SJSA1 (cell line): ENCODE results near the gene LMBR1. TPM values are rescaled to one million over a fixed set of nuclear protein-coding genes. Genes with fewer than 3 reads are reported as not detected.
"Not testable (repeated sequence)": the region's sequence is repeated elsewhere in the genome, so short reads cannot be mapped to it uniquely, and the experiment has no call there.

ENCODE experiments used
- DNase-seq, 2 experiments: peaks; one replicate each; pipeline ENCODE4 v3.0.0-alpha.2; 2015 to 2020; ENCODE audit warnings: low spot score in 2 of 2, low read depth in 1 of 2
- H3K27ac ChIP-seq: fragments of 250-450 bp; sonication (Bioruptor Pico); 2 replicates; pipeline ENCODE4 v1.5.1; 2020; ENCODE audit warnings: mild to moderate bottlenecking, moderate library complexity
- H3K27me3 ChIP-seq: fragments of 250-450 bp; sonication (Bioruptor Pico); replicated peaks from 2 replicates; pipeline ENCODE4 v1.5.1; 2020; ENCODE audit warnings: mild to moderate bottlenecking, moderate library complexity
- H3K36me3 ChIP-seq: fragments of 250-450 bp; sonication (Bioruptor Pico); 2 replicates; pipeline ENCODE4 v1.5.1; 2020; ENCODE audit warnings: mild to moderate bottlenecking
- H3K4me1 ChIP-seq: fragments of 250-450 bp; sonication (Bioruptor Pico); replicated peaks from 2 replicates; pipeline ENCODE4 v1.6.1; 2021; ENCODE audit warnings: mild to moderate bottlenecking
- H3K4me3 ChIP-seq: fragments of 250-450 bp; sonication (Bioruptor Pico); 2 replicates; pipeline ENCODE4 v1.5.1; 2020; ENCODE audit warnings: mild to moderate bottlenecking
- H3K9me3 ChIP-seq: fragments of 250-450 bp; sonication (Bioruptor Pico); replicated peaks from 2 replicates; pipeline ENCODE4 v1.5.1; 2020; ENCODE audit warnings: mild to moderate bottlenecking
- total RNA-seq: library from RNA; depleted of rRNA; stranded (reverse); fragments of >200 nt; shearing (Covaris generic); gene quantifications from 2 replicates; pipeline ENCODE4 v1.2.3, GENCODE V29; 2014

The LMBR1 gene
- total RNA-seq, 1 experiment from 2014 or later: 16.8 TPM

DNA sequence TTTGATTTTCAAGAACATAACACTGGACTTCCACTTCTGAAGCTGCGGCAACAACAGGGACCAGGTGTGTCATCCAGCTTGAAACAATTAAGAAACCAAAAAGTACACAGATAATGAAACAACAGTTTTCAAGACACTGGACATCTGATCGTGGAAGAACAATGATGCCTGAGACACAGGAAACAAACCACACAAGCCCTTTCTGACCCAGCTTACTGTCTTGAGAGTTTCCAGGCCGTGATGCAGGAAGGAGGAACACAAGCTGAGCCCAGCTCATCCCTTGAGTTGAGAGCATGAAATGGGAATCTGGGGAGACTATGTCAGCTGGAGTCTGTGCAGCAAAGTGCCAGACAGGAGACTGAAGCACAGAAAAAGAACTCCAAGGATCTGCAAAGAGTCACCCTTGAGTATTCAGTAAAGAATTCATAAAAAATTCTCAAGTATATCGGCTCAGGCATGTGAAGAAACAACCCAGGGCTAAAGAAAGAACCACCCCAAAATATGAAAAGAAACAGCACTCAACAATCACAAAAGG is 160.8 kb downstream of the LMBR1 start:
- no peaks in the 10 kb centered on the region for H3K9me3 ChIP-seq
- H3K4me3 ChIP-seq: no peak overlapping the region
- no peak for DNase-seq
- no peaks in the 10 kb centered on the region for H3K27me3 ChIP-seq
- no peaks in the 10 kb centered on the region for H3K36me3 ChIP-seq
- H3K4me1 ChIP-seq: no peaks in the 10 kb centered on the region
- no peak overlapping the region for H3K27ac ChIP-seq

GRCh38 chr7:156731651-156732050 is 161.3 kb downstream of the LMBR1 start:
- H3K4me1 ChIP-seq: no peaks in the 10 kb centered on the region
- no peaks in the 10 kb centered on the region for H3K27me3 ChIP-seq
- no peaks in the 10 kb centered on the region for H3K9me3 ChIP-seq
- no peak for DNase-seq
- H3K36me3 ChIP-seq: no peaks in the 10 kb centered on the region
- no peak overlapping the region for H3K4me3 ChIP-seq
- no peak overlapping the region for H3K27ac ChIP-seq

GRCh38 chr7:156725936-156726335 is 167.0 kb downstream of the LMBR1 start:
- DNase-seq: no peak
- Histone ChIP-seq H3K27ac (no peak overlapping the region), H3K27me3 (no peaks in the 10 kb centered on the region), H3K4me3 (no peak overlapping the region), H3K4me1 (no peaks in the 10 kb centered on the region), H3K9me3 (no peaks in the 10 kb centered on the region), H3K36me3 (no peaks in the 10 kb centered on the region)

GRCh38 chr7:156725073-156725472 is 167.9 kb downstream of the LMBR1 start:
- Histone ChIP-seq H3K27me3 (no peaks in the 10 kb centered on the region), H3K9me3 (no peaks in the 10 kb centered on the region), H3K36me3 (no peaks in the 10 kb centered on the region), H3K4me3 (no peak overlapping the region), H3K27ac (no peak overlapping the region), H3K4me1 (no peaks in the 10 kb centered on the region)
- no peak for DNase-seq

DNA sequence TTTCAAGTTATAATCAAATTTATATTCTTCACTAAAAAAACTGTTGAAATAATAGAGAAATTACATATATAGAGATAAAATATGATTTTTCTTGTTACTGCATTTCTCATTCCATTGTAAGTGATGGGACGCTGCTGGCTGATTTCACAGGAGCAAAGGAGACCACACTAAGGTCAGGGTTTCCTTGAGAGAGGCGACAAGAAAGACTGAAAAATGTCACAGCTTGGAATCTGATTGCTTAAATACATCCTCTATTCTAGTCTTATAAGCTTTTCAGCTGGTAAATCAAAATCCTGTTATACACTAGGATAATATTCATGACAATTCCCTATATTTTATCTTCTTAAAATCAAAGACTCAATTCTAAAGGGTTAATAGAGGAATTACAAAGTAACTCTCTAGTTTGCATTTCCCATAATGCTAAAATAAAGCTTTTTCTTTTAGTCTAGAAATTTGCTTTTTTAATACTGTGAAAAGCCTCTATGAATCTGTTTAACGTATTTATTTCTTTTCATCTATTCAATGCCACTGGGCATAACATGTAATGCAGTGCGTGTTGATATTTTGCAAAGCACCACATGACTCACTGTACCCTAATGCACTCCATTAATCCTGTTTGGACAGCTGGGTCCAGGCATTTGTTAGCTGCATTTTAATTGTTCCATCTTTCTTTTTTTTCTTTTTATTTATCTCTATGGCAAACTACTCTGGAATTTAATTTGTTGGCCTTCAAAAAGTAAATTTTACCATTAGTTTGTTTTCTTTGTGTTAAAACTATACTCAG is 170.7 kb downstream of the LMBR1 start:
- H3K36me3 ChIP-seq: no peaks in the 10 kb centered on the region
- H3K4me1 ChIP-seq: no peaks in the 10 kb centered on the region
- no peak for DNase-seq
- no peaks in the 10 kb centered on the region for H3K27me3 ChIP-seq
- H3K4me3 ChIP-seq: no peak overlapping the region
- H3K27ac ChIP-seq: no peak overlapping the region
- H3K9me3 ChIP-seq: no peaks in the 10 kb centered on the region

GRCh38 chr7:156703773-156704482 is 189.1 kb downstream of the LMBR1 start:
- Histone ChIP-seq H3K4me1 (no peaks in the 10 kb centered on the region), H3K9me3 (peaks cover 1% of the 10 kb centered on the region), H3K27me3 (no peaks in the 10 kb centered on the region), H3K27ac (no peak overlapping the region), H3K4me3 (no peak overlapping the region), H3K36me3 (no peaks in the 10 kb centered on the region)
- DNase-seq: no peak

GRCh38 chr7:156703209-156703608 is 189.8 kb downstream of the LMBR1 start:
- Histone ChIP-seq H3K27me3 (no peaks in the 10 kb centered on the region), H3K4me1 (no peaks in the 10 kb centered on the region), H3K9me3 (no peaks in the 10 kb centered on the region), H3K36me3 (no peaks in the 10 kb centered on the region), H3K4me3 (no peak overlapping the region), H3K27ac (no peak overlapping the region)
- no peak for DNase-seq

DNA sequence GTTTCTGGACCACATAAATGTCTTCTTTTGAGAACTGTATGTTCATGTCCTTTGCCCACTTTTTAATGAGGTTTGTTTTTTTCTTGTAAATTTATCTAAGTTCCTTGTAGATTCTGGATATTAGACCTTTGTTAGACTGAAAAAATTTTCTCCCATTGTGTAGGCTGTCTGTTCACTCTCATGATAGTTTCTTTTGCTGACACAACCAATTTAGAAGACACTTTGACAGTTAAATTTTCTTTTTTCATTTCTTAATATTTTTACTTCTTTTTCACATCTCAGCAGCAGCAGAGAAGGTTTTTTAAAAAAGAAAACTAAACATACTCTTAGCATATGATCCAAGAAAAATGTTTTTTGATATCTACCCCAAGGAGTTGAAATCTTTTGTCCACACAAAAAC is 190.6 kb downstream of the LMBR1 start:
- no peak for DNase-seq
- no peak overlapping the region for H3K4me3 ChIP-seq
- H3K36me3 ChIP-seq: no peaks in the 10 kb centered on the region
- no peak overlapping the region for H3K27ac ChIP-seq
- H3K4me1 ChIP-seq: no peaks in the 10 kb centered on the region
- H3K9me3 ChIP-seq: no peaks in the 10 kb centered on the region
- no peaks in the 10 kb centered on the region for H3K27me3 ChIP-seq

DNA sequence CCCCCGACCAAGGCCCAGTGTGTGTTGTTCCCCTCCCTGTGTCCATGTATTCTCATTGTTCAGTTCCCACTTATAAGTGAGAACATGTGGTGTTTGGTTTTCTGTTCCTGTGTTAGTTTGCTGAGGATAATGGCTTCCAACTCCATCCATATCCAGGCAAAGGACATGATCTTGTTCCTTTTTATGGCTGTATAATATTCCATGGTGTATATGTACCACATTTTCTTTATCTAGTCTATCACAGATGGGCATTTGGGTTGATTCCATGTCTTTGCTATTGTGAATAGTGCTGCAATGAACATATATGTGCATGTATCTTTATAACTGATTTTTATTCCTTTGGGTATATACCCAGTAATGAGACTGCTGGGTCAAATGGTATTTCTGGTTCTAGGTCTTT is 191.2 kb downstream of the LMBR1 start:
- not testable (repeated sequence) for H3K4me3 ChIP-seq, H3K4me1 ChIP-seq, H3K27ac ChIP-seq, DNase-seq, H3K36me3 ChIP-seq, H3K9me3 ChIP-seq, H3K27me3 ChIP-seq

DNA sequence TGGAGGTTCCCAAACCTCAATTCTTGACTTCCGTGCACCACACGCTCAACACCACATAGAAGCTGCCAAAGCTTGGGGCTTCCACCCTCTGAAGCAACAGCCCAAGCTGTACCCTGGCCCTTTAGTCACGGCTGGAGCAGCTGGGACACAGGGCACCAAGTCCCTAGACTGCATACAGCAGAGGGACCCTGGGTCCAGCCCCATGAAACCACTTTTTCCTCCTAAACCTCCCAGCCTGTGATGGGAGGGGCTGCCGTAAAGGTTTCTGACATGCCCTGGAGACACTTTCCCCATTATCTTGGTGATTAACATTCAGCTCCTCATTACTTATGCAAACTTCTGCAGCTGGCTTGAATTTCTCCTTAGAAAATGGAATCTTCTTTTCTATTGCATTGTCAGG is 194.5 kb downstream of the LMBR1 start:
- H3K4me1 ChIP-seq, H3K27ac ChIP-seq, H3K27me3 ChIP-seq, H3K4me3 ChIP-seq, H3K9me3 ChIP-seq, H3K36me3 ChIP-seq, DNase-seq: not testable (repeated sequence)

GRCh38 chr7:156697283-156697682 is 195.7 kb downstream of the LMBR1 start:
- not testable (repeated sequence) for H3K27me3 ChIP-seq, H3K36me3 ChIP-seq, H3K27ac ChIP-seq, H3K9me3 ChIP-seq, DNase-seq, H3K4me3 ChIP-seq, H3K4me1 ChIP-seq

GRCh38 chr7:156693627-156694026 is 199.4 kb downstream of the LMBR1 start:
- no peak overlapping the region for H3K4me3 ChIP-seq
- H3K36me3 ChIP-seq: no peaks in the 10 kb centered on the region
- no peaks in the 10 kb centered on the region; the same call in none of the 2 replicates for H3K9me3 ChIP-seq
- no peaks in the 10 kb centered on the region for H3K27me3 ChIP-seq
- no peak overlapping the region for H3K27ac ChIP-seq
- DNase-seq: no peak
- H3K4me1 ChIP-seq: no peaks in the 10 kb centered on the region

- Histone ChIP-seq H3K4me1 (no peaks in the 10 kb centered on the region), H3K36me3 (no peaks in the 10 kb centered on the region), H3K27me3 (no peaks in the 10 kb centered on the region), H3K27ac (no peak overlapping the region), H3K9me3 (no peaks in the 10 kb centered on the region; the same call in none of the 2 replicates), H3K4me3 (no peak overlapping the region)
- DNase-seq: no peak
Measured at GRCh38 chr7:156692849-156693248, 200.1 kb downstream of the LMBR1 start.

DNA sequence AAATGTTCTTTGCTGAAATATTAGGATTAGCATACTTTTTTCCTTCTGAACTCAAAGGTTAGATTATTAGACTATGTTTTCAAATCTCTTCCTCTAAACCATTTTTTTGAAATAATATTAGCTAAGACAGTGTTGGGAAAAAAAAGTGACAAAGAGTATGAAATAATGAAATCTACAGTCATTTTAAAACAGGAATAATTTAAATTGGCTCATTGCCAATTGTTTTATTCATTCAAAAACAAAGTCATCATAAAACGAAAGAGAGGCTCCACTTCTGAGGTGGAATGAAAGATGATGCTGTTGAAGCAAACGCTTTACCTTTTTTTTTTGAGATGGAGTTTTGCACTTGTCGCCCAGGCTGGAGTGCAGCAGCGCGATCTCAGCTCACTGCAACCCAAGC is 201.2 kb downstream of the LMBR1 start:
- Histone ChIP-seq H3K4me3 (no peak overlapping the region), H3K27me3 (no peaks in the 10 kb centered on the region), H3K27ac (no peak overlapping the region), H3K36me3 (no peaks in the 10 kb centered on the region), H3K9me3 (no peaks in the 10 kb centered on the region; the same call in none of the 2 replicates), H3K4me1 (no peaks in the 10 kb centered on the region)
- no peak for DNase-seq
